HepG2 (cell line): Measurements from ENCODE around the gene CDCA5. TPM values are rescaled to one million over a fixed set of nuclear protein-coding genes. Genes with fewer than 3 reads are reported as not detected.

Experiments
- ATAC-seq: fragments of 200-7000 bp; cut with Tn5 transposase; 3 replicates; pipeline ENCODE4 v1.9.1; 2020; ENCODE audit warnings: mild to moderate bottlenecking, moderate library complexity
- BruUV-seq: library from RNA; stranded (reverse); fragments of 400-500 nt; replicated peaks from 2 replicates; lab custom pipeline; 2021; lab: Mats Ljungman, UMichigan
- CTCF ChIA-PET: fragments of 300-600 bp; formaldehyde crosslinking; extraction: SDS; loops from one replicate; lab custom pipeline; 2021; ENCODE audit warnings: low total read pairs, inconsistent platforms, low intra/inter-chr PET ratio; lab: Yijun Ruan, JAX
- POLR2A ChIA-PET: fragments of 350-600 bp; sonication (Branson Sonifier 250); formaldehyde crosslinking; loops from one replicate; lab custom pipeline; 2020; ENCODE audit warnings: antibody characterized with exemption, inconsistent platforms; lab: Yijun Ruan, JAX
- DNase-seq: peaks from one replicate; pipeline ENCODE4 v3.0.0-alpha.2; 2015; ENCODE audit warnings: low spot score
- FAIRE-seq: peaks from 3 replicates; lab custom pipeline; 2011; peaks lifted over from hg19 to GRCh38; lab: Jason Lieb, UNC
- H2AFZ ChIP-seq: one replicate; pipeline ENCODE4 v1.6.1; 2011; ENCODE audit warnings: low read length, inconsistent platforms
- H3K27ac ChIP-seq: fragments of 300-600 bp; 3 replicates; pipeline ENCODE4 v1.8.0; 2011; ENCODE audit warnings: mixed run types, mild to moderate bottlenecking, mixed read lengths, low read length, inconsistent platforms; ENCODE audit not compliant: insufficient read depth; ENCODE audit errors: extremely low read length
- H3K27me3 ChIP-seq, 2 experiments: fragments of 200-600 bp in 1 of 2; 2 replicates in 1 of 2; 3 replicates in 1 of 2; pipeline versions ENCODE4 v1.6.0 to v1.8.0; 2011; ENCODE audit warnings: low read length in 2 of 2, mild to moderate bottlenecking in 2 of 2, moderate library complexity in 2 of 2, inconsistent platforms in 1 of 2; ENCODE audit not compliant: insufficient read depth in 2 of 2, control insufficient read depth in 1 of 2
- H3K36me3 ChIP-seq, 2 experiments: fragments of 200-600 bp in 1 of 2; replicated peaks in 1 of 2; 2 replicates in 1 of 2; 3 replicates in 1 of 2; pipeline versions ENCODE4 v1.5.1 to v1.8.0; 2011; ENCODE audit warnings: low read length in 2 of 2, inconsistent platforms in 1 of 2; ENCODE audit not compliant: insufficient read depth in 2 of 2, control insufficient read depth in 1 of 2
- H3K4me1 ChIP-seq: 2 replicates; pipeline ENCODE4 v1.5.1; 2012; ENCODE audit warnings: low read length, inconsistent platforms; ENCODE audit not compliant: insufficient read depth
- H3K4me2 ChIP-seq: 2 replicates; pipeline ENCODE4 v1.6.0; 2011; ENCODE audit warnings: low read depth, low read length, inconsistent platforms
- H3K4me3 ChIP-seq, 3 experiments: fragments of 200-600 bp in 1 of 3; sonication (generic), shearing (Covaris generic) in 1 of 3; replicated peaks in 1 of 3; 2 replicates each; pipeline ENCODE4 v1.5.1; 2011 to 2016; ENCODE audit warnings: low read length in 3 of 3, inconsistent platforms in 2 of 3, low read depth in 2 of 3, mild to moderate bottlenecking in 2 of 3, control low read depth in 1 of 3, mixed read lengths in 1 of 3; ENCODE audit not compliant: insufficient read depth in 1 of 3
- H3K79me2 ChIP-seq: one replicate; pipeline ENCODE4 v1.6.1; 2011; ENCODE audit warnings: low read length, inconsistent platforms; ENCODE audit not compliant: insufficient read depth
- H3K9ac ChIP-seq: 2 replicates; pipeline ENCODE4 v1.6.0; 2011; ENCODE audit warnings: mild to moderate bottlenecking, low read depth, low read length, inconsistent platforms; ENCODE audit not compliant: insufficient read depth
- H3K9me3 ChIP-seq: 2 replicates; pipeline ENCODE4 v1.5.1; 2012; ENCODE audit warnings: mild to moderate bottlenecking, low read length
- H4K20me1 ChIP-seq: 2 replicates; pipeline ENCODE4 v1.6.0; 2011; ENCODE audit warnings: inconsistent platforms, mild to moderate bottlenecking, low read length, moderate library complexity; ENCODE audit not compliant: insufficient read depth
- POLR2A ChIP-seq, 2 experiments: IDR thresholded peaks; 2 replicates each; pipeline ENCODE4 v1.6.1; 2011; ENCODE audit warnings: low read depth in 2 of 2, low read length in 2 of 2, mild to moderate bottlenecking in 1 of 2, moderate library complexity in 1 of 2; ENCODE audit not compliant: insufficient read depth in 1 of 2
- POLR2AphosphoS5 ChIP-seq: IDR thresholded peaks from 2 replicates; pipeline ENCODE4 v1.6.1; 2012; ENCODE audit warnings: low read depth, low read length
- SATB2 ChIP-seq: sonication (generic); formaldehyde crosslinking; IDR thresholded peaks from 2 replicates; pipeline ENCODE4 v1.5.0; 2020; ENCODE audit warnings: missing genetic modification reagents
- SMARCC2 ChIP-seq: fragments of 450-650 bp; IDR thresholded peaks from 2 replicates; pipeline ENCODE4 v1.6.1; 2017; ENCODE audit warnings: antibody characterized with exemption, mild to moderate bottlenecking
- SRSF1 ChIP-seq: fragments of 200-400 bp; formaldehyde crosslinking; optimal IDR thresholded peaks from 2 replicates; pipeline ENCODE3; 2017; ENCODE audit warnings: mild to moderate bottlenecking, low read depth, low read length, moderate library complexity
- XBP1 ChIP-seq: sonication (generic); formaldehyde crosslinking; IDR thresholded peaks from 2 replicates; pipeline ENCODE4 v1.5.0; 2020; ENCODE audit warnings: missing genetic modification reagents
- ZNF160 ChIP-seq: sonication (generic); formaldehyde crosslinking; IDR thresholded peaks from 2 replicates; pipeline ENCODE4 v1.8.0; 2022; ENCODE audit warnings: mild to moderate bottlenecking, inconsistent platforms, missing genetic modification reagents
- ZNF446 ChIP-seq: sonication (generic); formaldehyde crosslinking; IDR thresholded peaks from 2 replicates; pipeline ENCODE4 v1.5.0; 2020; ENCODE audit warnings: mild to moderate bottlenecking, missing genetic modification reagents
- ZNF816 ChIP-seq: sonication (generic); formaldehyde crosslinking; IDR thresholded peaks from 2 replicates; pipeline ENCODE4 v1.8.0; 2022; ENCODE audit warnings: missing genetic modification reagents, mild to moderate bottlenecking, borderline replicate concordance
- WGBS: methylation state at CpG from one replicate; pipeline ENCODE4 v1.1.6; 2017; ENCODE audit warnings: low lambda C conversion rate; 5-methylcytosine and 5-hydroxymethylcytosine counted together
- in situ Hi-C: cut with HindIII; loops from 2 replicates; pipeline ENCODE4 v1.10.0; 2017; ENCODE audit warnings: low pct_unique_long_range_greater_than_20kb; ENCODE audit not compliant: extremely low pct_ligation_motif_present
- intact Hi-C: fragments of 100-400 bp; cut with micrococcal nuclease; formaldehyde crosslinking; loops from one replicate; pipeline ENCODE4 v1.10.0; 2022; ENCODE audit not compliant: unreplicated experiment
- polyA plus RNA-seq, 8 experiments: library from polyadenylated mRNA; depleted of rRNA in 3 of 8; stranded (reverse) in 7 of 8; unstranded in 1 of 8; fragments of >200 nt; fragmentation: Illumina TruSeq in 4 of 8; extraction: Trizol in 4 of 8; gene quantifications; 2 replicates each; pipeline versions ENCODE4 v1.2.1 to v1.2.3, GENCODE V29; 2011 to 2016; ENCODE audit warnings: low read depth in 4 of 8, missing spikeins in 1 of 8, mixed read lengths in 1 of 8; ENCODE audit not compliant: insufficient read depth in 1 of 8
- total RNA-seq, 5 experiments: library from RNA; depleted of rRNA; stranded (reverse); fragments of >200 nt; fragmentation: Illumina TruSeq; extraction: Trizol; gene quantifications; 2 replicates each; pipeline ENCODE4 v1.2.3, GENCODE V29; 2016; ENCODE audit warnings: low read depth in 1 of 5
- TF ChIP-seq, protein P1 (sequence below): IDR thresholded peaks from 2 replicates; pipeline ENCODE4 v1.6.1; 2016; ENCODE audit warnings: missing compliant biosample characterization, missing genetic modification reagents, borderline replicate concordance
- TF ChIP-seq, protein P2 (sequence below): IDR thresholded peaks from 2 replicates; pipeline ENCODE4 v1.6.1; 2016; ENCODE audit warnings: missing genetic modification reagents, missing compliant biosample characterization

The CDCA5 gene
- total and polyA plus RNA-seq, 2 of the 13 experiments (the other 11 are each of a cell fraction or from before 2014, with no cell fraction given): 13.5 to 50.6 TPM

DNA sequence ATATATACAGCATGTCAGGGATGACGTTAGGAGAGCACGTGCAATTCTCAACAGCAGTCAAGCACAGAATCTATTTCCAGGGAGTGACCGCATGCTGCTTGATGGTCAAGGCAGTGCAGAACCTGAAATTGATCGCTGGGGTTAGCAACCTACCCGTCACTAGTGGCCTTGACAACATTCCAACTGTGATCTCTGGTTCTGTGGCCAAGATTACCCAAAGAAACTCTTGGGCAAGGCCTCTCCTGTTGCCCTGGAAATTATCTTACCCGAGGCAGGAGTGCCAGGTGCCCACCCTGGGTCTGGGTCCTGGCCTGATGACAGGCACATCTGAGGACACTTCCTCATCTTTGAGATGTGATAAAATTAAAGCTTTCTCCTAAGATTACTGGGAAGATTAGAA, 30.0 kb upstream of the CDCA5 start:
- 90% methylated on average over 4 of the region's 6 CpGs for WGBS
- CTCF ChIA-PET: no interaction called here
- BruUV-seq: TSS peak; percentile 44
- no peaks in the 10 kb centered on the region for H3K27me3 ChIP-seq
- H3K4me2 ChIP-seq: peak overlapping the region; percentile 96
- in situ Hi-C loops (loop anchor here (5.0 kb wide), 1 partner anchor 68 kb away; the partner anchor contains the start of gene CAPN1), intact Hi-C loops (loop anchor here (2.0 kb wide), 1 partner anchor 67 kb away; the partner anchor contains the start of gene CAPN1)
- no peak for DNase-seq
- no peak for FAIRE-seq
- no peak for ATAC-seq
- H3K36me3 ChIP-seq: peaks cover 1 to 11% of the 10 kb centered on the region in 2 experiments; a peak in 4 of 5 replicates
- peaks cover 10% of the 10 kb centered on the region for H3K79me2 ChIP-seq
- H3K27ac ChIP-seq: no peak overlapping the region
- no peaks in the 10 kb centered on the region for H4K20me1 ChIP-seq
- H3K9me3 ChIP-seq: no peaks in the 10 kb centered on the region
- POLR2A ChIA-PET: interaction anchor here (0.6 to 5.0 kb wide), 5 partner anchors 8 to 209 kb away, joined by 3 to 86 read pairs (median 53); partner anchors contain the start of genes FAU, MRPL49, SAC3D1 and SYVN1
- no peak overlapping the region for H2AFZ ChIP-seq
- TF ChIP-seq POLR2A (IDR thresholded peaks at IDR 0.05; ENCODE audit: insufficient read depth in 1 of 2, low read depth in 2 of 2, low read length in 2 of 2): peak in 1 of 2 experiments; percentile 33; a peak in 2 of 4 replicates
- TF ChIP-seq, protein P1, sequence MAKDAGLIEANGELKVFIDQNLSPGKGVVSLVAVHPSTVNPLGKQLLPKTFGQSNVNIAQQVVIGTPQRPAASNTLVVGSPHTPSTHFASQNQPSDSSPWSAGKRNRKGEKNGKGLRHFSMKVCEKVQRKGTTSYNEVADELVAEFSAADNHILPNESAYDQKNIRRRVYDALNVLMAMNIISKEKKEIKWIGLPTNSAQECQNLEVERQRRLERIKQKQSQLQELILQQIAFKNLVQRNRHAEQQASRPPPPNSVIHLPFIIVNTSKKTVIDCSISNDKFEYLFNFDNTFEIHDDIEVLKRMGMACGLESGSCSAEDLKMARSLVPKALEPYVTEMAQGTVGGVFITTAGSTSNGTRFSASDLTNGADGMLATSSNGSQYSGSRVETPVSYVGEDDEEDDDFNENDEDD: no peak
- TF ChIP-seq SRSF1: no peak
- TF ChIP-seq XBP1 (CRISPR knock-in tag): no peak
- TF ChIP-seq ZNF446 (CRISPR knock-in tag): no peak
- no peak for TF ChIP-seq SMARCC2
- TF ChIP-seq SATB2: no peak
- no peak for TF ChIP-seq ZNF816
- TF ChIP-seq, protein P2, sequence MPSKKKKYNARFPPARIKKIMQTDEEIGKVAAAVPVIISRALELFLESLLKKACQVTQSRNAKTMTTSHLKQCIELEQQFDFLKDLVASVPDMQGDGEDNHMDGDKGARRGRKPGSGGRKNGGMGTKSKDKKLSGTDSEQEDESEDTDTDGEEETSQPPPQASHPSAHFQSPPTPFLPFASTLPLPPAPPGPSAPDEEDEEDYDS (CRISPR knock-in tag): no peak
- TF ChIP-seq ZNF160 (CRISPR knock-in tag): no peak
- TF ChIP-seq POLR2AphosphoS5: peak; percentile 22; the same call in 1 of the 2 replicates
- H3K9ac ChIP-seq: peak overlapping the region; percentile 84; the same call in 1 of the 2 replicates
- H3K4me1 ChIP-seq: peaks cover 37% of the 10 kb centered on the region
- H3K4me3 ChIP-seq: peak overlapping the region in 1 of 3 experiments; percentile 95; a peak in 2 of 6 replicates
